HG03378 (cell line): Measurements from ENCODE around the gene RRAS2.

Experiments used
- ATAC-seq: cut with Tn5 transposase; IDR thresholded peaks from one replicate; pipeline ENCODE4 v1.9.1; 2021; ENCODE audit warnings: mild to moderate bottlenecking, moderate library complexity; ENCODE audit not compliant: unreplicated experiment

The RRAS2 gene

DNA sequence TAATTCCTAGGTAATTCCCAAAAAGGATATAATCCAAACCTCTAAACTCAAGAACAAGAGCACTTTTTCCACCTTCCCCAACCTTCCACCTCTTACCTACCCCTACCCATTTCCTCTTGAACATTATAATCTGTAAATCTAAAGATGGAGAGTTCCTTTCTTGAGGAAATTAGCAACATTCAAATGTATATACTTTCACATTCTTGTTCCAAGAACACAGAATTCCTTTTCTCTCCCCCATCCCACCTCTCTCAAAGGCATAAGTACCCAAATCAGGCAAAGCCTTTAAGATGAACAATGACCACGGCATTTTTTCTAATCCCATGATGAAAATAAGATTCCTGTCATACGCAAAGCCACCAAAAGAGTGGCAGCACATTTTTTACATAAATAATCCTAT is 18.3 kb downstream of the RRAS2 start:
- ATAC-seq: no peak

DNA sequence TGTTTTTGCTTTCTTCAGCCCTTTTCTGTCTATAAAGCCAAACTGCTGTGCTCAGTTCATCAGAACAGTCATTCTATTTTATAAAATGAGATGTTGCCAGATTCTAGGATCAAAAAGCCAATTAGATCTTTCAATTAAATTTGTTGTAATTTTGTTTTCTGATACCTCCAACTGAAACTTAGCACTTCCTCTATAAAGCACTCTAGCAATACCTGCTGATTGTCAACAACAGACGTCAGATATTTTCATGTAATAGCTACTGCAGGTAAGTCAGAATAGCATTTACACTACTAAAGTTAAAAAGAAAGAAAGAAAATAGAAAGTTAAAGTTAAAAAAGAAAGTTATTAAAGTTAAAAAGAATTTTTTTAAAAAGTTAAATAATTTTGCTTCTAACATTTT is 19.6 kb downstream of the RRAS2 start:
- no peak for ATAC-seq

DNA sequence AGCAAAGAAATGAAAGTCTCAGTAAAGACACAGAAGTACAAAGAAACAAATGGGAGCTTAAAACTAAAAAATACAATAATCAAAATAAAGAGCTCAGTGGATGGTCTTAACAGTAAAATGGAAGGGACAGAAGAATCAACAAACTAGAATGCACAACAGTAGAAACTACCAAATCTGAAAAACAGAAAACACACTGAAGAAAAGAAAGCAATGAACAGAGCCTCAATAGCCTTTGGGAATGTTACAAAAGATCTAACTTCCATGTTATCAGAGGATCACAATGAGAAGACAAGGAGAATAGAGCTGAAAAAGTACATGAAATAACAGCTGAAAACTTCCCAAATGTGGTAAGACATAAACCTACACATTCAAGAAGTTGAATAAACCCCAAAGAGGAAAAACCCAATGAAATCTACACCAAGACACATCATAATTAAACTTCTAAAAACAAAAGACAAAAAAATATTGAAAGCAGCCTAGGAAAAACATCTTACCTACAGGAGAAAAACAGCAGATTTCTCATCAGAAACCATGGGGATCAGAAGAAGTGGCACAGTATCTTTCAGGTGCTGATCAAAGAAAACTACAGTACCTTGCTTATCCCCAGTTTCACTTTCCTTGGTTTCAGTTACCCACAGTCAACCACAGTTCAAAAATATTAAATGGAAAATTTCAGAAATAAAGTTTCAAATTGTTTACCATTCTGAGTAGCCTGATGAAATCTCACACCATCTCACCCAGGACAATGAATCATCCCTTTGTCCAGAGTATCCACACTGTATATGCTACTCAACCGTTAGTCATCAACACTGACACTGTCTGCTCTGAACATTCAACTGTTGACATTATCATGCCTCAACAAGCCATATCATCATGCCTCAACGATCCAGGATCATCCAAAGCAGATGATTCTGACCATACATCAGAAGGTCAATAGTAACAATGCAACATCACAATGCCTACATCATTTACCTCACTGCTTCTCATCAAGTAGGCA is 22.2 kb downstream of the RRAS2 start:
- no peak for ATAC-seq

DNA sequence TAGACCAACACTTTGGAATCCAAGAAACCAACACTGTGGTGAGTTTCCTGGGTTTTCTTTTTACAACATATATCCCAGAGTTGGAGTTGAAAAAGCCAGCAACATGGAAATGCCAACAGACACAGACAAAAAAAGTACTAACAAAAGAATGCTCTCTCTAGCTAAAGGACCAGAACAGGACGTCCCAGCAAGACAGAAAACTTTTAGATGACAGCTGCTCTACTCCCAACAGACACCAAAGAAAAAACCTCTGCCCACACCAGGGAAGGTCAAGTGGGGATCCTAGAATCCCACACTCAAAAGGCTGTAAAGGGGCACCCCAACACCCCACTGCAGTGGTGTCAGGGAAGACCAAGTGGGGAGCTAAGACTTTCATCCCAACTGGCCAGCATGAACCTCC is 23.3 kb downstream of the RRAS2 start:
- ATAC-seq: no peak

DNA sequence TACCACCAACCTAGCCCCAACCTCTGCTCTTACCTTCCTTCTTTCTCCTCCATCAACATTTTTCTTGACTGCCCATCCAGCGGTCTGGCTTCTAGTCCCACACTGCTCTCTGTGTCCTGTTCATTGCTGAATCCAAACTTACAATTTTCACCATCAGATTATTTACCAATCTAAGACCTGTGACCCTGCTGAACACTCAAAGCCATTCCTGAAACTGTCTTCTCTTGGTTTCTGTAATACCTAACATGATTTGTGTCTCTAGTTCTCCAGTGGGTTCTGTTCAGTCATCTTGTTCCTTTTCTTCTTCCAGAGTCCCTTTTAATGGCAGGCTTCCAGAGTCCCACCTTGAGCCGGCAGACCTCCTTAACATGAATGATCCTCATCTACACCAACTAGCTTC is 24.1 kb downstream of the RRAS2 start:
- ATAC-seq: peak; percentile 45

DNA sequence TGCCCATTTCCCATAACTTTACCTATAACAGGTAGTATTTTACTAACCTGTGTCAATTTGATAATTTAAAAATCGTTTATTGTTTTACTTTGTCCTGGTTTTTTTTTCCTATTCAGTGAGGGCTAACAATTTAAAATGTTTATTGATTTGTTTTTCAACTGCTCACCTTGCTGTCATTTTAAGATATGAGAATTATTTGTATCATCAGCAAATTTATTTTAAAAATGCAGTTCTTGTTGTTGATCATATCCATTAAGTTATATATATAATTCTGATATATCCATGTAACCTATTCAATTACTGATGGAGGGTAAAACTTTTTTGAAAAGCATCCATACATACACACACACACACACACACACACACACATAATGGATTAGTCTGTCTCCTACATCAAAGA is 24.8 kb downstream of the RRAS2 start:
- no peak for ATAC-seq

DNA sequence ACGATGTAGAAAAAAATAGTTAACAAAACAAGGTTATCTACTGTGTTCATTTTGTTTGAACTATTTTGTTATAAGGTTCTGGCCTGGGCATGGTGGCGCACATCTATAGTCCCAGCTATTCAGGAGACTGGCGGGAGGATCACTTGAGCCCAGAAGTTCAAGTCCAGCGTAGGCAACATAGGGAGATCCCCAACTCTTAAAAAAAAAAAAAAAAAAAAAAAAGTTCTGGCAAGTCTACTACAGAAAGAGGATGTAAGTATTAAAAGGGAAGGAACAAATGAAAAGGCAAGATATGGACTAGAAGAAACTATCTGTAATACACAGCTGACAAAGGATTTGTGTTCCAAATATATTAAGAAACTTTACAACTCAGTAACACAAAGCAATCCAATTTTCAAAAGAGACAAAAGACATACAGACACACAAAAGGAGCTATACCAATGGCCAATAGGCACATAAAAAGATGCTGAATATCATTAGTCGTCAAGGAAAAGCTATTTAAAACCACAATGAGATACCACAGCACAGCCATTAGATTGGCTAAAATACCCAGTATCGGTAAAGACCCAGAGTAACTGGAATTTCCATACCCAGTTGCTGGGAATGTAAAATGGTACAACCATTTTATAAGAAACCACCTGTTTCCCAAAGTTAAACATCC is 27.4 kb downstream of the RRAS2 start:
- ATAC-seq: peak; percentile 54

DNA sequence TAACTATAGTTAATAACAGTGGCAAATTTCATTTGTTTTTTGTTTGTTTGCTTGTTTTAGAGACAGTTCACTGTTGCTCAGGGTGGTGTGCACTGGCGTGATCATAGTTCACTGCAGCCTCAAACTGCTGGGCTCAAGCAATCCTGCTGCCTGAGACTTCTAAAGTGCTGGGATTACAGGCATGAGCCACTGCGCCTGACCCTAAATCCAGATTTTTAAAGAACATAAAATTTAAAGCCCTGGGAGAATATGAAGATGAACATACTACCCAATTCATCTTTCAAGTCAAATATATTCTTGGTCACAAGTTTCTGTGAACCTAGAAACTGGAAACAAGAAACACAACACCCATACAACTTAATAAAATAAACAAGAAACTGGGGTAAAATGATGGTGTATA is 28.1 kb downstream of the RRAS2 start:
- no peak for ATAC-seq

DNA sequence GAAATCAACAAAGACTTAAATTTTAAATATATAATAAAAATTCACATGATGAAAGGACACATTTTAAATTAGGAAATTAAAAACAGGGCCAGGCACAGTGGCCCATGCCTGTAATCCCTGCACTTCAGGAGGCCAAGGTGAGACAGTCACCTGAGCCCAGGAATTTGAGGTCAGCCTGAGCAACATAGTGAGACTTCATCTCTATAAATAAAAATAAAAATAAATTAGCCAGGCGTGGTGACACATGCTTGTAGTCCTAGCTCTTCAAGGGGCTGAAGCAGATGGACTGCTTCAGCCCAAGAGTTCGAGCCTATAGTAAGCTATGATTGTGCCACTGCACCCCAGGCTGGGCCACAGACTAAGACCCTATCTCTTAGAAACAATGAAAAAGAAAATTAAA is 29.3 kb downstream of the RRAS2 start:
- ATAC-seq: no peak

DNA sequence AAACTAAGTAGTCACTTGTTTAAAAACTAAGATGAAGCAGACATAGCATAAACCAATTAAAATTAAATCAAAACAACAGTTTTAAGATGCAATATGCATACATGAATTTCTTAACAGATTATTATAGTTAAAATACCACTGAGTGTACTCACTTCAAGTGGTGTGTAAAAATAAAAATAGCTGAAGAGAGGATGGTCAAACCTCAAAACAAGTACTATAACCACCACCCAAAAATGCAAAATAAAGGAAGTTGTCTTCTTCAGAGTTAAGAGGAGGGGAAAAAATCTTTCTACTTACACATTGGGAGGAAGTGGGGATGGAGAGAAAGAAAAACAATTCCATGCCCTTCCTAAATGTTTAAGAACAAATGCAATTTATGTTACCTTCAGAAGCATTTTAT is 31.9 kb downstream of the RRAS2 start:
- ATAC-seq: no peak

DNA sequence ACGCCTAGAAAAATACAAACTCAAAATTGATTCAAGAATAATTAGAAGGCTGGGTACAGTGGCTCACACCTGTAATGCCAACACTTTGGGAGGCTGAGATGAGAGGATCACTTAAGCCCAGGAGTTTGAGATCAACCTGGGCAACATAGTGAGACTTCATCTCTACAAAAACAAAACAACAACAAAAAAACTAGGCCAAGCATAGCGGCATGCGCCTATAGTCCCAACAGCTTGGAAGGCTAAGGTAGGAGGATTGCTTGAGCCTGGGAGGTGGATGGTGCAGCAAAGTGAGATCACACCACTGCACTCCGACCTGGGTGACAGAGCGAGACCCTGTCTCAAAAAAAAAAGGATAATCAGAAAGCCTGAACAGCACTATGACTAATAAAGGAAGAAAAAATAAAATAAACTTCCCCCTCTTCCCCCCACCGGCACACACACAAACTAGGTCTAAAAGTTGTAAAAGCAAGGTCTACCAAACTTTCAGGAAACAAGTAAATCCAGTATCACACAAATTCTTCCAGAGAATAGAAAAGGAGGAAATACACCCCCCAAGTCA is 35.8 kb downstream of the RRAS2 start:
- no peak for ATAC-seq

DNA sequence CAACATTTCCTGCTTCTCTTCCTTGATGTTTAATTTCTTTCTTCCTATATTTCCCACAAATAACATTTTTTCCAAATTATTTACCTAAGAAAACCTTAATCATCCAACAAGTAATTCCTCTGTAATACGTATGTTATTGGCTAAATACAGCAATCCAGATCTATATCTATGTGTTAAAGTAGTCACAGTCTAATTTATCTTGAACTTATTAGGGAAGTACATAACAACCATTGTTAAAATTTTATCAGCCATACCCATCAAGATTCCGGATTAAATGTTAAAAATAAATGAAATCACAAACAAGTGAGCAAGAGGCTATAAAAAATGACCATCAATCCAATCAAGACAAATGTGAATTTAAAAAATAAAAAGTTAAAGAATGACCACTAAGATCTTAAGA is 36.5 kb downstream of the RRAS2 start:
- ATAC-seq: no peak

DNA sequence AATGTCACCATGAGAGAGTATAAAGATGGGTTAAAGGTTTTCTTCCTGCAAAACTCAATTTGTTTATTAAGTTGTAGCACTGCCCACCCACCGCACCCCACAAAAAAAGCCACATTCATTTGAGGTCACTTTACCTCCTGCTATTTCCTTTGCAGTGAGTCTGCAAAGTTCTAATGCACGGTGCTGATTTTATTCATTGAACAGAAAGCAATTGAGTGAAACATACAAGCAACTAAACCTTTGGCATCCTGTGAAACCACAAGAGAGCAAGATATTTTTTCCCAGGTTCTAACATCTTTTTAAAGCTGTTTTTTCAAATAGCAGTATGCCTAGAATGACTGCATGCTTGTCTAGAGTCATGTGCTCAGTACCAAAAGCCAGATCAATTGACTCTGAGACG is 39.0 kb downstream of the RRAS2 start:
- peak; percentile 67 for ATAC-seq

DNA sequence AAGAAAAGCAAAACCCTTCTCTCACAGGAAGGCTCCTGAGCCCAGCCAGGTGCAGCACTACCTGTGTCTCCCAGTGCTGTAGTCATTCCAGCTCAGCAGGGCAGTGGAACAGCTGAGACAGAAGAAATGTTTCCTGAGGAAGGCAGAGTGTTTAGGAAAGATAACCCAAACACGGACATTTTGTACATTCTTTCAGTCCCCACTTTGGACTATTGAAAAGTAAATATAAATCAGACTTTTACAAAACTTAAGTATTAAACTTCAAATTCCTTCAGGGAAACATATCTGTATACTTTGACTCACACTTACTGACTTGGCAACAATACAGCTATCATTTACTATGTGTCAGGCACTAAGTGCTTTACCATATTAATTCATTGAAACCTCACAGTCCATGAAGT is 40.4 kb downstream of the RRAS2 start:
- ATAC-seq: no peak

DNA sequence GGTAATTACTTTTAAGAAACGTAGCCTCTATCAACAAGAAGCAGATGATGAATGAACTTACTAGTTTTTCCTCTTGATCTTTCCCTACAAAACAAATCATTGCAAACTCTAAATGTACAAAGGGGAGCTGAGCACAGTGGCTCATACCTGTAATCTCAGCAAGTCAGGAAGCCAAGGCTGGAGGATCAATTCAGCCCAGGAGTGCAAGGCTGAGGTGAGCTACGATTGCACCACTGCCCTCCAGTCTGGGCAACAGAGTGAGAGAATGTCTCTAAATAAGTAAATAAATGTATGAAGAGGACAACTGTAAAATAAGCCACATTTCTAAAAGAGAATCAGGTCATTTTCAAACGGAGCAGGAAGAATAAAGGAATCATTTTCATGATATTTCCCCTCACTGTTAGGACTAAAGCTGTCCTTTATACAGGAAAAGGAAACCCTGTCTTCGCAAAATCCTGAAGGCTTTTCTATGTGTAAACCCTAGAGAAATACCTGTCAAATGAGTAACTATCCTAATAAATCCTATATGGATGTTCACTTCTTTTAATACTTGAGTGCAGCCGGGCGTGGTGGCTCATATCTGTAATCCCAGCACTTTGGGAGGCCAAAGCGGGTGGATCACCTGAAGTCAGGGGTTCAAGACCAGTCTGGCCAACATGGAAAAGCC is 41.2 kb downstream of the RRAS2 start:
- no peak for ATAC-seq

DNA sequence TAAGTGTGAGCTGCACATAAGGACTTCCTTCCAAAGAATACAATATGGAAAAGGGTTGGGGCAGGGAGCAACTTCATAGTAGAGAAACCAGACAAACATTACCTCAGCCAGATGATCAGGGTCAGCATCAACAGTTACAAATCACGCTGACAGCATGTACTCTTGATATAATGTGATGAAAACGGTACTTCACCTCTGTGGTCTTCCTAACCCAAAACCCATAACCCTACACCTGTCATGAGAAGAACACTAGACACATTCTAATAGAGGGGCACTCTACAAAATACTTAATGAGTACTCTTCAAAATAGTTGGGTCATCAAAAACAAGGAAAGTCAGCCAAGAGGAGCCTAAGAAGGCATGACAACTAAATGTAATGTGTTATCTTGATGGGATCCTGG is 43.9 kb downstream of the RRAS2 start:
- no peak for ATAC-seq

DNA sequence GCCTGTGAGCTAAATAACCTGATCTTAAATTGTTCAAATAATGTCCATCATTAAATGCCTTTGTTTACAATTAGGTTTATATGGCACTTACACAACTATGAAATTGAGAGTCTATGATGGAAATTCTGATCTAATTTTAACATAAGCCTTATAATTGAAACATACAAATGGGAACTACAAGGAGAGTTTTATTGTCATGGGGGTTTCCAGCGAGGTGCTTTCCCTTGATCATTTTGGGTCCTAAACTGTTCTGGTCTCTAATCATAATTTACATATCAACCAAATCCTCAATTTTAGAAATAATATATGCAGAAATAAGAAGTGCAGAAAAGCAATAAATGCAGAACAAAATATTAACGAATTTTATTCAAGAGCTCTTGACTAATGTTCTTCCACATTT is 44.9 kb downstream of the RRAS2 start:
- ATAC-seq: no peak

DNA sequence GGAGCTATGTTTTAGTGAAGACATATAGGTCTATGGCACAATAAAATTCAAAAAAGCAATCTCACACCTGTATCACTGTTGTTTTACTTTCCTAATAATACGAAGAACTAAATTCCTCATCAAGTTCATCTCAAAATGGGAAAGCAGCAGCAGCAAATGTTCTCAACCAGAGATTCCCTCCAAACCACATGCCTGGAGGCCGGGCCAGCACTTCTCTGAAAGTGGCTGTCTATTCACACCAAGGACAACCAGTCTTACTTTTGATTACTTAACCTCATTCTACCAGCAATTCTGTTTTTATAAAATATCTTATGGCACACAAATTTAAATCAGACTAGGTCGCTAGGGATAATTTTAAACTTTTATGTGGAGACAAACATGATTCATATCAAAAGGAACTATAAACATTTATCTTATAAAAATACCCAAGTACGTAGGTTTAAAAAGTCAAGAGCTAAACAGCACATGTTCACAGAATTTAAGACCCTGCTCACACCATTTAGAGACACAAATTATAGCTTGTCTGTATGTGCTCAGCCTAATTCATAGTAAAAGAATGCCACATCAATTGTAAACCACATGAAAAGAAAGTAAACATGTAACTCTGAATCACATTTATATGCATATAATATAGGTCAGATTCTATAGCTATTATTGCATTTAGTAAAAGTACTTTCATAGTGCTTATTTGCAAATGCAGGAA is 46.1 kb downstream of the RRAS2 start:
- ATAC-seq: no peak

DNA sequence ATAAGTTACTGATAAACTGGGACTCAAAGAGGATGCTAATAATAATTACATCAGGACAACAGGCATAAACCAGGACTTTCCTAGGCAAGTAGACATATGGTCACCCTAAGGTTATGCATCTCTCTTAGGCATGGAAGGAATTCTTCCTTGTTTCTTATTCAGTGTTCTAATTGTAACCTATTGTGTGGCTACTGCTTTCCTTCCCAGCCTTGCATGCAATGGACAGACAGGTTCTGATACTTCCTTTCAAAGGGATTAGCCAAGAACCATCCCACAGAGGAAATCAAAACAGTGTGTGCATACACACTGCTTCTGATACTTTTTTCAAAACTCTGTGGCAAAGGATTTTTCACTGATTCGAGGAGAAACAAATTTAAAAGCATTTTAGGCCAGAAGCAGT is 48.3 kb downstream of the RRAS2 start:
- ATAC-seq: no peak

DNA sequence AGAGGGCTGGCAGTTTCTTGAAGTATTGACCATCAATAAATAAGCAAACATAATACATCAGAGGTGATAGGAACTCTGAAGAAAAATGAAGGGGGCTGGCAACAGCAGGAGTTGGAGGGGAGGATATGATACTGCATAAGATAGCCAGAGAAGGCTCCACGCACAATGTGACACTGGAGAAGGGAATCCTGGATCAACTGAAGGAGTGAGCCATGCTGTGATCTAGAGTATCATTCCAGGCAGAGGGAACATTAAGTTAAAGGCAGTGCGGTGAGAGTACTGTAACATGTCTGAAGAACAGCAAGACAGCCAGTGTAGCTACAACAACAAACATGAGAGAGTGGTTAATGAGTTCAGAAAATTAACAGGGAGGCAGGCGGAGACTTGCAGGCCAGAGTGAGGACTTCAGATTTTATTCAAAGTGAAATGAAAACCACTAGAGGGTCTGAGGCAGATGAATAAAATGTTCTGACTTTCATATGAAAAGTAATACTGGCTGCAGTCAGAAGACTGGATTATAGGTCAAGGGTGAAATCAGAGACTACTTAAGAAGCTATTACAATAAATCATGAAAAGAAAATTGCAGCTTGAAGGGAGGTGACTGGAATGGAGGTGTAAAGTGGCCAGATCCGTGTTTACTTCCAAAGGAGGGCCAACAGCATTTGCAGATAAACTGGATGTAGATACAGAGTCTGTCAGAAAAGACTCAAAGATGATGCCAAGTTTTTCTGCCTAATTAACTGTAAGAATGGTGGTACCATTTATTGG is 49.4 kb downstream of the RRAS2 start:
- ATAC-seq: peak; percentile 0
